C4-2B (cell line): Measurements from ENCODE around the gene RNF181.

Experiments
- ZFX ChIP-seq: fragments of 450-650 bp; IDR thresholded peaks from 2 replicates; pipeline ENCODE4 v1.6.1; 2017
- TF ChIP-seq, protein P1 (sequence below): fragments of 450-650 bp; conservative IDR thresholded peaks from 2 replicates; pipeline ENCODE4 v1.5.1; 2017; ENCODE audit warnings: mild to moderate bottlenecking

DNA sequence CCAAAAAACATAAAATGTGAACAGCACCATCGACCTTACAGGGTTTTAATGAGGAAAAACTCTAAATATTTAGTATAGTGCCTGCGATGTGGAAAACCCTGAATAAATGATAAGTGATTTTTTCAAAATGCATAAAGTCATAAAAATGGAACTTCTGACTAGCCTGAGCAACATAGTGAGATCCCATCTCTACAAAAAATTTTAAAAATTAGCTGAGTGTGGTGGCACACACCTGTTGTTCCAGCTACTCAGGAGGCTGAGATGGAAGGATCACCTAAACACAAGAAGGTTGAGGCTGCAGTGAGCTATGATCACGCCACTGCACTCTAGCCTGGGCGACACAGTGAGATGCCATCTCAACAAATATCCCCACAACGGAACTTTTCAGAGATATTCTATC, 38.4 kb upstream of the RNF181 start:
- TF ChIP-seq, protein P1, sequence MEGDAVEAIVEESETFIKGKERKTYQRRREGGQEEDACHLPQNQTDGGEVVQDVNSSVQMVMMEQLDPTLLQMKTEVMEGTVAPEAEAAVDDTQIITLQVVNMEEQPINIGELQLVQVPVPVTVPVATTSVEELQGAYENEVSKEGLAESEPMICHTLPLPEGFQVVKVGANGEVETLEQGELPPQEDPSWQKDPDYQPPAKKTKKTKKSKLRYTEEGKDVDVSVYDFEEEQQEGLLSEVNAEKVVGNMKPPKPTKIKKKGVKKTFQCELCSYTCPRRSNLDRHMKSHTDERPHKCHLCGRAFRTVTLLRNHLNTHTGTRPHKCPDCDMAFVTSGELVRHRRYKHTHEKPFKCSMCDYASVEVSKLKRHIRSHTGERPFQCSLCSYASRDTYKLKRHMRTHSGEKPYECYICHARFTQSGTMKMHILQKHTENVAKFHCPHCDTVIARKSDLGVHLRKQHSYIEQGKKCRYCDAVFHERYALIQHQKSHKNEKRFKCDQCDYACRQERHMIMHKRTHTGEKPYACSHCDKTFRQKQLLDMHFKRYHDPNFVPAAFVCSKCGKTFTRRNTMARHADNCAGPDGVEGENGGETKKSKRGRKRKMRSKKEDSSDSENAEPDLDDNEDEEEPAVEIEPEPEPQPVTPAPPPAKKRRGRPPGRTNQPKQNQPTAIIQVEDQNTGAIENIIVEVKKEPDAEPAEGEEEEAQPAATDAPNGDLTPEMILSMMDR: no peak
- TF ChIP-seq ZFX: no peak
